H9 (cell line): ENCODE results near the gene COL23A1. TPM values are rescaled to one million over a fixed set of nuclear protein-coding genes. Genes with fewer than 3 reads are reported as not detected.

Experiments used
- DNase-seq: peaks from one replicate; pipeline ENCODE4 v3.0.0-alpha.2; 2017
- H2AFZ ChIP-seq: one replicate; pipeline ENCODE4 v1.6.1; 2013; ENCODE audit warnings: mild to moderate bottlenecking, low read length, control low read depth, moderate library complexity
- H2AK5ac ChIP-seq: 2 replicates; pipeline ENCODE4 v1.6.1; 2013; ENCODE audit warnings: low read length, control low read depth, mixed read lengths; ENCODE audit not compliant: insufficient read length
- H2BK120ac ChIP-seq: one replicate; pipeline ENCODE4 v1.6.1; 2013; ENCODE audit warnings: low read depth, mild to moderate bottlenecking, low read length, control low read depth, inconsistent platforms; ENCODE audit not compliant: poor library complexity, severe bottlenecking
- H2BK12ac ChIP-seq: 2 replicates; pipeline ENCODE4 v1.6.1; 2013; ENCODE audit warnings: low read length, control low read depth, mixed read lengths, low read depth; ENCODE audit not compliant: insufficient read length
- H2BK15ac ChIP-seq: 2 replicates; pipeline ENCODE4 v1.6.1; 2013; ENCODE audit warnings: low read depth, low read length, control low read depth
- H2BK20ac ChIP-seq: one replicate; pipeline ENCODE4 v1.6.1; 2013; ENCODE audit warnings: low read depth, mild to moderate bottlenecking, low read length, control low read depth, inconsistent platforms; ENCODE audit not compliant: poor library complexity, severe bottlenecking
- H2BK5ac ChIP-seq: 2 replicates; pipeline ENCODE4 v1.6.1; 2013; ENCODE audit warnings: low read length, control low read depth, mixed read lengths; ENCODE audit not compliant: insufficient read length
- H3K14ac ChIP-seq: 2 replicates; pipeline ENCODE4 v1.6.1; 2013; ENCODE audit warnings: low read length, control low read depth; ENCODE audit not compliant: insufficient read depth
- H3K18ac ChIP-seq: 2 replicates; pipeline ENCODE4 v1.6.1; 2013; ENCODE audit warnings: low read depth, mild to moderate bottlenecking, mixed read lengths, low read length, control low read depth; ENCODE audit not compliant: insufficient read length
- H3K23ac ChIP-seq: 2 replicates; pipeline ENCODE4 v1.6.1; 2013; ENCODE audit warnings: low read length, control low read depth, mixed read lengths, low read depth; ENCODE audit not compliant: insufficient read length
- H3K23me2 ChIP-seq: 2 replicates; pipeline ENCODE4 v1.6.1; 2013; ENCODE audit warnings: low read depth, mild to moderate bottlenecking, mixed read lengths, low read length, control low read depth; ENCODE audit not compliant: insufficient read length, poor library complexity, severe bottlenecking
- H3K27ac ChIP-seq: 2 replicates; pipeline ENCODE4 v1.5.1; 2013; ENCODE audit warnings: low read length, control low read depth, mixed read lengths, low read depth; ENCODE audit not compliant: insufficient read length
- H3K27me3 ChIP-seq: 2 replicates; pipeline ENCODE4 v1.6.1; 2013; ENCODE audit warnings: low read length, control low read depth, inconsistent platforms; ENCODE audit not compliant: insufficient read depth
- H3K4ac ChIP-seq: 2 replicates; pipeline ENCODE4 v1.6.1; 2013; ENCODE audit warnings: low read depth, mild to moderate bottlenecking, control low read depth, inconsistent platforms, low read length, moderate library complexity
- H3K4me1 ChIP-seq: 2 replicates; pipeline ENCODE4 v1.6.1; 2013; ENCODE audit warnings: low read length, control low read depth, inconsistent platforms; ENCODE audit not compliant: insufficient read depth
- H3K4me2 ChIP-seq: 2 replicates; pipeline ENCODE4 v1.6.1; 2013; ENCODE audit warnings: low read length, control low read depth, mixed read lengths; ENCODE audit not compliant: insufficient read length, insufficient read depth
- H3K56ac ChIP-seq: 2 replicates; pipeline ENCODE4 v1.6.1; 2013; ENCODE audit warnings: low read depth, mild to moderate bottlenecking, mixed read lengths, low read length, control low read depth; ENCODE audit not compliant: insufficient read length
- H3K79me1 ChIP-seq: 2 replicates; pipeline ENCODE4 v1.6.1; 2013; ENCODE audit warnings: low read depth, mild to moderate bottlenecking, moderate library complexity, low read length, control low read depth, inconsistent platforms; ENCODE audit not compliant: insufficient read depth, poor library complexity, severe bottlenecking
- H3K79me2 ChIP-seq: 2 replicates; pipeline ENCODE4 v1.6.1; 2013; ENCODE audit warnings: low read length, control low read depth, inconsistent platforms; ENCODE audit not compliant: insufficient read depth
- H3K9ac ChIP-seq: 2 replicates; pipeline ENCODE4 v1.6.1; 2013; ENCODE audit warnings: low read length, control low read depth, mixed read lengths; ENCODE audit not compliant: insufficient read length; ENCODE audit errors: extremely low read depth
- H3K9me3 ChIP-seq: one replicate; pipeline ENCODE4 v1.6.1; 2013; ENCODE audit warnings: low read depth, low read length, inconsistent platforms; ENCODE audit not compliant: control insufficient read depth
- H3T11ph ChIP-seq: one replicate; pipeline ENCODE4 v1.6.1; 2013; ENCODE audit warnings: mild to moderate bottlenecking, low read length, control low read depth, inconsistent platforms
- H4K20me1 ChIP-seq: one replicate; pipeline ENCODE4 v1.6.1; 2013; ENCODE audit not compliant: control insufficient read depth, insufficient read length, insufficient read depth
- H4K5ac ChIP-seq: 2 replicates; pipeline ENCODE4 v1.6.1; 2013; ENCODE audit warnings: low read depth, mild to moderate bottlenecking, mixed read lengths, low read length, control low read depth; ENCODE audit not compliant: insufficient read length
- H4K8ac ChIP-seq: replicated peaks from 2 replicates; pipeline ENCODE4 v1.6.1; 2013; ENCODE audit warnings: low read length, control low read depth, mixed read lengths, low read depth; ENCODE audit not compliant: insufficient read length
- H4K91ac ChIP-seq: 2 replicates; pipeline ENCODE4 v1.6.1; 2013; ENCODE audit warnings: low read depth, mild to moderate bottlenecking, moderate library complexity, mixed read lengths, low read length, control low read depth; ENCODE audit not compliant: insufficient read length
- H3K27ac Mint-ChIP-seq, 3 experiments: 2 replicates in 2 of 3; 3 replicates in 1 of 3; pipeline ENCODE4 v1.8.0; 2020 to 2021; ENCODE audit warnings: mixed read lengths in 3 of 3, mild to moderate bottlenecking in 1 of 3, moderate library complexity in 1 of 3
- H3K27me3 Mint-ChIP-seq: 2 replicates; pipeline ENCODE4 v1.8.0; 2021; ENCODE audit warnings: low read depth, mild to moderate bottlenecking, moderate library complexity, mixed read lengths
- H3K36me3 Mint-ChIP-seq, 3 experiments: 2 replicates in 2 of 3; 3 replicates in 1 of 3; pipeline ENCODE4 v1.8.0; 2020 to 2021; ENCODE audit warnings: low read depth in 3 of 3, mixed read lengths in 3 of 3; ENCODE audit not compliant: insufficient read depth in 1 of 3
- H3K4me1 Mint-ChIP-seq, 2 experiments: 2 replicates each; pipeline ENCODE4 v1.8.0; 2020; ENCODE audit warnings: mixed read lengths in 2 of 2
- H3K4me3 Mint-ChIP-seq, 2 experiments: 2 replicates in 1 of 2; 3 replicates in 1 of 2; pipeline ENCODE4 v1.8.0; 2020 to 2021; ENCODE audit warnings: mild to moderate bottlenecking in 2 of 2, mixed read lengths in 2 of 2, moderate library complexity in 1 of 2
- H3K9me3 Mint-ChIP-seq, 2 experiments: 2 replicates in 1 of 2; 3 replicates in 1 of 2; pipeline ENCODE4 v1.8.0; 2020; ENCODE audit warnings: mild to moderate bottlenecking in 2 of 2, mixed read lengths in 2 of 2, moderate library complexity in 1 of 2
- WGBS: extraction: QIAGEN DNeasy Blood & Tissue Kit; methylation state at CpG from one replicate; pipeline ENCODE4 v1.1.7; 2013; ENCODE audit warnings: missing lambda C conversion rate, low lambda C conversion rate, mixed read lengths; ENCODE audit not compliant: insufficient read length; ENCODE audit errors: extremely low coverage; 5-methylcytosine and 5-hydroxymethylcytosine counted together
- total RNA-seq: library from RNA; stranded (reverse); gene quantifications from 2 replicates; pipeline ENCODE4 v1.2.1, GENCODE V29; 2021
- TF ChIP-seq, protein P1 (sequence below): fragments of 200-600 bp; sonication (generic); conservative IDR thresholded peaks from 3 replicates; pipeline ENCODE4 v1.8.0; 2021; ENCODE audit warnings: antibody characterized with exemption, mild to moderate bottlenecking

The COL23A1 gene
- total RNA-seq, 1 experiment from 2014 or later = 2.6 TPM

DNA sequence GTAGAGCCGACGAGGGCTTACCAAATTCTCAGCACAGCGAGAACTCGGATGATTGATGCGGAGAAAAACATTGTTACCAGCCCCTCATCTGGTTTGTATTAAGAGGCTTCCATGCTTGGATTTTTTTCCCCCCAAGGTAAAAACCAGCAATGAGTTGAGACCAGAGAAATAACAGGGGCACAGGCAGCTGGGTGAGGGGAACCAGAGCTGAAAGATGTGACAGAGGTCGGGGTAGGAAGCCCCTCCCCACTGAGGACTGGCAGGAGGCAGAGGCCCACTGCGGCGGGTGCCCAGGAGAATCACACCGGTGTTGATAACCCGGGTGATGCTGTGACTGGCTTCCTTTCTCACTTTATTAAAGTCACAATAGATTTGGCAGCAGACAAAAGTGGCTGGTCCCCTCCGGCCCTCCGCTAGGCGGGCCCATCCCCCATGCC, 241.1 kb downstream of the COL23A1 start:
- no peak overlapping the region for H4K91ac ChIP-seq
- WGBS = no CpG with 5 or more reads among the region's 13 CpGs

More for the DNA sequence above, 241.1 kb downstream of the COL23A1 start:
- Histone ChIP-seq H2AK5ac (no peak overlapping the region), H3K27ac (no peak overlapping the region), H2BK12ac (no peak overlapping the region), H3K9ac (no peak overlapping the region), H2BK120ac (no peak overlapping the region), H3T11ph (no peak overlapping the region), H2BK15ac (no peak overlapping the region), H3K14ac (peak overlapping the region; percentile 73; the same call in 1 of the 2 replicates), H3K4ac (no peak overlapping the region), H2BK20ac (no peak overlapping the region), H2BK5ac (no peak overlapping the region), H3K27me3 (no peaks in the 10 kb centered on the region), H4K20me1 (no peaks in the 10 kb centered on the region), H3K79me1 (no peaks in the 10 kb centered on the region), H3K9me3 (no peaks in the 10 kb centered on the region), H3K18ac (no peak overlapping the region), H3K56ac (no peak overlapping the region), H2AFZ (no peak overlapping the region), H3K79me2 (peaks cover 2% of the 10 kb centered on the region; the same call in 1 of the 2 replicates), H3K4me2 (no peak overlapping the region), H3K4me1 (0 out of 2 replicates have a peak, but pooled peaks cover 3% of the 10 kb centered on the region), H4K5ac (no peak overlapping the region), H4K8ac (no peak overlapping the region), H3K23me2 (no peaks in the 10 kb centered on the region), H3K23ac (no peak overlapping the region)
- no peak for DNase-seq
- no peaks in the 10 kb centered on the region for H3K9me3 Mint-ChIP-seq
- no peaks in the 10 kb centered on the region for H3K36me3 Mint-ChIP-seq
- no peak overlapping the region for H3K4me3 Mint-ChIP-seq
- TF ChIP-seq, protein P1, sequence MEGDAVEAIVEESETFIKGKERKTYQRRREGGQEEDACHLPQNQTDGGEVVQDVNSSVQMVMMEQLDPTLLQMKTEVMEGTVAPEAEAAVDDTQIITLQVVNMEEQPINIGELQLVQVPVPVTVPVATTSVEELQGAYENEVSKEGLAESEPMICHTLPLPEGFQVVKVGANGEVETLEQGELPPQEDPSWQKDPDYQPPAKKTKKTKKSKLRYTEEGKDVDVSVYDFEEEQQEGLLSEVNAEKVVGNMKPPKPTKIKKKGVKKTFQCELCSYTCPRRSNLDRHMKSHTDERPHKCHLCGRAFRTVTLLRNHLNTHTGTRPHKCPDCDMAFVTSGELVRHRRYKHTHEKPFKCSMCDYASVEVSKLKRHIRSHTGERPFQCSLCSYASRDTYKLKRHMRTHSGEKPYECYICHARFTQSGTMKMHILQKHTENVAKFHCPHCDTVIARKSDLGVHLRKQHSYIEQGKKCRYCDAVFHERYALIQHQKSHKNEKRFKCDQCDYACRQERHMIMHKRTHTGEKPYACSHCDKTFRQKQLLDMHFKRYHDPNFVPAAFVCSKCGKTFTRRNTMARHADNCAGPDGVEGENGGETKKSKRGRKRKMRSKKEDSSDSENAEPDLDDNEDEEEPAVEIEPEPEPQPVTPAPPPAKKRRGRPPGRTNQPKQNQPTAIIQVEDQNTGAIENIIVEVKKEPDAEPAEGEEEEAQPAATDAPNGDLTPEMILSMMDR = no peak
- peaks cover 14 to 40% of the 10 kb centered on the region in 2 experiments for H3K4me1 Mint-ChIP-seq
- H3K27ac Mint-ChIP-seq = 0 out of 7 replicates have a peak overlapping the region, but pooled peaks of 1 of the 3 experiments have one; percentile 52
- no peaks in the 10 kb centered on the region for H3K27me3 Mint-ChIP-seq
